Measurements from ENCODE around the gene HSBP1.

- TF ChIP-seq EP300 (IDR thresholded peaks at IDR 0.05) (no peak), POLR2A (IDR thresholded peaks at IDR 0.05) (no peak), CTCF (IDR thresholded peaks at IDR 0.05) (no peak)
These were observed 38.8 kb upstream of the HSBP1 start for GRCh38 chr16:83768986-83769385.

Measured in stomach (tissue), 4 donors.